ENCODE data around the gene TMEM52. TPM values are rescaled to one million over a fixed set of nuclear protein-coding genes. Genes with fewer than 3 reads are reported as not detected.

Gene TMEM52
- polyA plus RNA-seq, 3 donors, result 2.3 TPM; not detected in 2

DNA sequence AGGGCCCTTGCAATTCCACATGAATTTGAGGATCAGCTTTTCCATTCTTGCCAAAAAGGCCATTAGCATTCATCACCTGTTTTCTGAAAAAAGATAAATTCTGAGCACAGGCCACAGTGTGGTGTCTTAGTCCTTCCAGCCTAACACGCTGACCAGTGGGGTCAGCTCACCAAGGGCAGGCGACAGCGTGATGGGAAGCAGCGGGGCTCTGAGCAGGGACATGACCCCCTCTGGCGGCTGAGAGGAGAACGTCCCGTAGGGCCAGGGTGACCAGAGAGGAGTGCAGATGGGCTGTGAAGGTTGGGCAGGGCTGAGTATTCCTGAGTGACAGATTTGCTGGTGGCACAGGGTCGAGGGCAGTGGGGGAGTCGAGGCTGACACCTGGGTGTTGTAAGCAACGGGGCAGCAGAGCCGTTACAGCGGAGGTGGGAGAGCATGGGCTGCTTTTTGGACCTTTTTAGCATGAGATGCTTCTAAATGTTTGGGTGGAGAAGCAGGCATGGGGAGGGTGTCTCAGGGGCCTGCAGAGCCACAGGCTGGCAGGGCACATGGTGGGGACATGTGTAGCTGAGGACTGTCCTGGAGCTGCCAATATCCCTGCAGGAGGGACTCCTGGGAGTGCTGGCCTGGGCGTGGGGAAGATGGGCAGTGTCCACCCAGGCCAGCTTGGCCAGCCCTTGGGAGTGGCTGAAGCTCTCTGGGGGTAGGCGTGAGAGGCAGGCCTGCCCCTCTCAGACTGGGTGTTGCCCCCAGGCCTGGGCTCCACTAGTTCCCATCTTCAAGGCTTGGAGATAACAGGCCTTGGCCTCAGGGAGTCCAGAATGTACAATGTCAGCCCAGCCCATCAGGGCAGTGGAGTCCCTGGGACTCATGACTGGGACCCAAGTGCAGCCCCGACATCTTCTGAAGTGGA lies 12.6 kb downstream of the TMEM52 start:
- H3K27ac ChIP-seq (ENCODE audit: low read depth in 1 of 2, low read length in 2 of 2), result no peak overlapping the region
- Mint-ChIP-seq H3K27me3 (ENCODE audit: low read depth in 3 of 3) (peaks cover 3 to 7% (median 6%) of the 10 kb centered on the region in 3 donors), H3K9me3 (peaks cover 0 to 7% (median 3%) of the 10 kb centered on the region in 7 donors), H3K4me1 (peaks cover 14% of the 10 kb centered on the region), H3K36me3 (no peaks in the 10 kb centered on the region), H3K27ac (peak overlapping the region in 4 of 7 donors; percentile 35 to 80 (median 50)), H3K4me3 (peak overlapping the region in 1 of 2 donors; percentile 17)
- intact Hi-C loops (cut with micrococcal nuclease), result loop anchor here (5.0 kb wide), 3 partner anchors 49 to 144 kb away; no protein-coding TSS in a partner anchor
- no peaks in the 10 kb centered on the region for H3K36me3 ChIP-seq (replicated peaks in 1 of 2; ENCODE audit: control insufficient read depth in 1 of 2, insufficient read depth in 2 of 2, low read length in 2 of 2)
- H3K9ac ChIP-seq (ENCODE audit: insufficient read depth, low read length, poor library complexity, severe bottlenecking), result no peak overlapping the region
- H2AFZ ChIP-seq (ENCODE audit: insufficient read depth, low read depth, low read length, poor library complexity, severe bottlenecking), result no peak overlapping the region
- no peaks in the 10 kb centered on the region for H3K79me2 ChIP-seq (ENCODE audit: insufficient read depth, low read length)
- peak; percentile 80 to 85 (median 81) for DNase-seq
- H3K27me3 ChIP-seq (ENCODE audit: control insufficient read depth in 2 of 2, insufficient read depth in 2 of 2, low read length in 2 of 2), result peaks cover 0 to 5% of the 10 kb centered on the region in 2 donors
- no peak overlapping the region for H3K4me3 ChIP-seq (replicated peaks in 1 of 3; ENCODE audit: low read depth in 2 of 3, low read length in 3 of 3)
- peaks cover 6% of the 10 kb centered on the region for H4K20me1 ChIP-seq (ENCODE audit: insufficient read depth, low read length)
- H3K4me1 ChIP-seq (ENCODE audit: control insufficient read depth in 1 of 2, insufficient read depth in 2 of 2, low read length in 2 of 2), result peaks cover 13 to 17% of the 10 kb centered on the region in 2 donors
- WGBS (ENCODE audit: insufficient coverage), result 33% methylated on average over 13 of the region's 15 CpGs
- H3K4me2 ChIP-seq (replicated peaks; ENCODE audit: extremely low read depth, low read length, poor library complexity, severe bottlenecking), result no peak overlapping the region
- H3K9me3 ChIP-seq (replicated peaks in 1 of 2; ENCODE audit: control insufficient read depth in 1 of 2, insufficient read depth in 1 of 2, low read length in 2 of 2), result peaks cover 0 to 6% of the 10 kb centered on the region in 2 donors
- TF ChIP-seq, protein P1, sequence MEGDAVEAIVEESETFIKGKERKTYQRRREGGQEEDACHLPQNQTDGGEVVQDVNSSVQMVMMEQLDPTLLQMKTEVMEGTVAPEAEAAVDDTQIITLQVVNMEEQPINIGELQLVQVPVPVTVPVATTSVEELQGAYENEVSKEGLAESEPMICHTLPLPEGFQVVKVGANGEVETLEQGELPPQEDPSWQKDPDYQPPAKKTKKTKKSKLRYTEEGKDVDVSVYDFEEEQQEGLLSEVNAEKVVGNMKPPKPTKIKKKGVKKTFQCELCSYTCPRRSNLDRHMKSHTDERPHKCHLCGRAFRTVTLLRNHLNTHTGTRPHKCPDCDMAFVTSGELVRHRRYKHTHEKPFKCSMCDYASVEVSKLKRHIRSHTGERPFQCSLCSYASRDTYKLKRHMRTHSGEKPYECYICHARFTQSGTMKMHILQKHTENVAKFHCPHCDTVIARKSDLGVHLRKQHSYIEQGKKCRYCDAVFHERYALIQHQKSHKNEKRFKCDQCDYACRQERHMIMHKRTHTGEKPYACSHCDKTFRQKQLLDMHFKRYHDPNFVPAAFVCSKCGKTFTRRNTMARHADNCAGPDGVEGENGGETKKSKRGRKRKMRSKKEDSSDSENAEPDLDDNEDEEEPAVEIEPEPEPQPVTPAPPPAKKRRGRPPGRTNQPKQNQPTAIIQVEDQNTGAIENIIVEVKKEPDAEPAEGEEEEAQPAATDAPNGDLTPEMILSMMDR (IDR thresholded peaks at IDR 0.05), result peak; percentile 84

DNA sequence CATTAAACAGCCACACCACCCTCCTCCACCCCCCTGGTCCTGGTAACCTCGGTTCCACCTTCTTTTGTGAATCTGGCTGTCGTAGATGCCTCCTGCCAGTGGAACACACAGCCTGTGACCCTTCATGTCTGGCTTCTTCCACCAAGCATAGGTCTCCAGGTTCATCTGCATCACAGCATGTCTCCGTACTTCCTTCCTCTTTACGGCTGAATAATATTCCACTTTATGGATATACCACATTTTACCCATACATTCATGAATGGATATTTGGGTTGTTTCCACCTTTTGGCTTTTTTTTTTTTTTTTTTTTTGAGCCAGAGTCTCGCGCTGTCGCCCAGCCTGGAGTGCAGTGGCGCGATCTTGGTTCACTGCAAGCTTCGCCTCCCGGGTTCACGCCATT lies 15.9 kb downstream of the TMEM52 start:
- Histone ChIP-seq H2AFZ (ENCODE audit: insufficient read depth, low read depth, low read length, poor library complexity, severe bottlenecking) (no peak overlapping the region), H3K4me2 (replicated peaks; ENCODE audit: extremely low read depth, low read length, poor library complexity, severe bottlenecking) (no peak overlapping the region), H3K27me3 (ENCODE audit: control insufficient read depth in 2 of 2, insufficient read depth in 2 of 2, low read length in 2 of 2) (peaks cover 0 to 8% of the 10 kb centered on the region in 2 donors), H4K20me1 (ENCODE audit: insufficient read depth, low read length) (peaks cover 6% of the 10 kb centered on the region), H3K4me1 (ENCODE audit: control insufficient read depth in 1 of 2, insufficient read depth in 2 of 2, low read length in 2 of 2) (peaks cover 5 to 11% of the 10 kb centered on the region in 2 donors), H3K9me3 (replicated peaks in 1 of 2; ENCODE audit: control insufficient read depth in 1 of 2, insufficient read depth in 1 of 2, low read length in 2 of 2) (peaks cover 0 to 6% of the 10 kb centered on the region in 2 donors), H3K79me2 (ENCODE audit: insufficient read depth, low read length) (no peaks in the 10 kb centered on the region), H3K9ac (ENCODE audit: insufficient read depth, low read length, poor library complexity, severe bottlenecking) (no peak overlapping the region), H3K4me3 (replicated peaks in 1 of 3; ENCODE audit: low read depth in 2 of 3, low read length in 3 of 3) (no peak overlapping the region), H3K27ac (ENCODE audit: low read depth in 1 of 2, low read length in 2 of 2) (no peak overlapping the region), H3K36me3 (replicated peaks in 1 of 2; ENCODE audit: control insufficient read depth in 1 of 2, insufficient read depth in 2 of 2, low read length in 2 of 2) (no peaks in the 10 kb centered on the region)
- H3K9me3 Mint-ChIP-seq, result peaks cover 0 to 7% (median 3%) of the 10 kb centered on the region in 7 donors
- TF ChIP-seq, protein P1 (IDR thresholded peaks at IDR 0.05), result no peak
- no peak overlapping the region for H3K4me3 Mint-ChIP-seq
- peaks cover 8 to 14% (median 12%) of the 10 kb centered on the region in 3 donors for H3K27me3 Mint-ChIP-seq (ENCODE audit: low read depth in 3 of 3)
- no peak for DNase-seq
- WGBS (ENCODE audit: insufficient coverage), result 100% methylated on average over 2 of the region's 12 CpGs
- intact Hi-C loops (cut with micrococcal nuclease), result no loop called here
- peaks cover 9% of the 10 kb centered on the region for H3K4me1 Mint-ChIP-seq
- no peak overlapping the region for H3K27ac Mint-ChIP-seq
- no peaks in the 10 kb centered on the region for H3K36me3 Mint-ChIP-seq
